HFFc6 (cell line): Measurements from ENCODE around the gene ZNF77. TPM values are rescaled to one million over a fixed set of nuclear protein-coding genes. Genes with fewer than 3 reads are reported as not detected.
A peak's percentile ranks its signal among the peaks of the same experiment; 100 is the strongest.
"Not testable (repeated sequence)": the region's sequence is repeated elsewhere in the genome, so short reads cannot be mapped to it uniquely, and the experiment has no call there.

Experiments used
- DNase-seq: peaks from one replicate; pipeline ENCODE4 v3.0.0-alpha.2; 2018
- H3K27ac Mint-ChIP-seq: 2 replicates; pipeline ENCODE4 v1.8.0; 2020; ENCODE audit warnings: mild to moderate bottlenecking, mixed read lengths
- H3K27me3 Mint-ChIP-seq: 2 replicates; pipeline ENCODE4 v1.8.0; 2021; ENCODE audit warnings: mild to moderate bottlenecking, moderate library complexity, mixed read lengths; ENCODE audit not compliant: insufficient read depth
- H3K36me3 Mint-ChIP-seq: 2 replicates; pipeline ENCODE4 v1.8.0; 2021; ENCODE audit warnings: low read depth, mixed read lengths
- H3K4me1 Mint-ChIP-seq: 2 replicates; pipeline ENCODE4 v1.8.0; 2020; ENCODE audit warnings: low read depth, mixed read lengths
- H3K4me3 Mint-ChIP-seq: 2 replicates; pipeline ENCODE4 v1.8.0; 2020; ENCODE audit warnings: mild to moderate bottlenecking, moderate library complexity, mixed read lengths
- H3K9me3 Mint-ChIP-seq: 2 replicates; pipeline ENCODE4 v1.8.0; 2020; ENCODE audit warnings: mild to moderate bottlenecking, mixed read lengths
- CTCF ChIP-seq: fragments of 200-600 bp; sonication (generic); IDR thresholded peaks from 2 replicates; pipeline ENCODE4 v1.5.0; 2021; ENCODE audit warnings: antibody characterized with exemption, mild to moderate bottlenecking
- total RNA-seq, 6 experiments: library from RNA; stranded (reverse); fragmentation: NEBNext Ultra II Directional; extraction: Animal tissue kit (Norgen Biotek cat#: 25700); gene quantifications; 2 replicates in 1 of 6; 3 replicates in 5 of 6; pipeline ENCODE4 v1.2.3, GENCODE V29; 2021

ZNF77 gene
- total RNA-seq, 6 experiments from 2014 or later = 1.7 to 2.6 (median 2.2) TPM

- no peak for TF ChIP-seq CTCF
- peak overlapping the region; percentile 97 for H3K27ac Mint-ChIP-seq
Measured at GRCh38 chr19:2945575-2946184, 909 bp upstream of the ZNF77 start.

DNA sequence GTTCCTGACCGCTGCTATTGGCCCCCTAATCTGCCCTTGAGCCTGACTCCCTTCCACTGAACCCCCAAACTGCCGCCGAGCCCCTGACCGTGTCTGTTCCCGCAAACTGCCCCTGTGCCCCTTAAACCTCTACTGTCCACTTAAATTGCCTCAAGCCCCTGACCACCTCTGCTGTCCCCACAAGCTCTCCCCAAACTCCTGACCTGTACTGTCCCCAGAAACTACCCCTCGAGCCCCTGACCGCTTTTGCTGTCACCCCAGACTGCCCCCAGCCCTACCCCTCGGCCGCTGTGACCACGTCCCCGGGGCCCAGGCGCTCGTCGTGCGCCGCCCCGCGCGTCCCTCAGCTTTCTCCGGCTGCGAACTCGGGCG, 382 bp downstream of the ZNF77 start:
- Mint-ChIP-seq H3K36me3 (peaks cover 10% of the 10 kb centered on the region), H3K4me3 (peak overlapping the region; percentile 95), H3K27ac (peak overlapping the region; percentile 56; the same call in 1 of the 2 replicates), H3K4me1 (peaks cover 7% of the 10 kb centered on the region), H3K27me3 (peaks cover 4% of the 10 kb centered on the region), H3K9me3 (no peaks in the 10 kb centered on the region)
- TF ChIP-seq CTCF = no peak
- DNase-seq = no peak

More at GRCh38 chr19:2945575-2946184, 909 bp upstream of the ZNF77 start:
- Mint-ChIP-seq H3K36me3 (peaks cover 18% of the 10 kb centered on the region), H3K27me3 (peaks cover 6% of the 10 kb centered on the region; the same call in 1 of the 2 replicates), H3K4me3 (peak overlapping the region; percentile 95), H3K4me1 (peaks cover 13% of the 10 kb centered on the region), H3K9me3 (no peaks in the 10 kb centered on the region)
- no peak for DNase-seq

GRCh38 chr19:2942928-2943640, 1.7 kb downstream of the ZNF77 start:
- H3K4me3 Mint-ChIP-seq = 0 out of 2 replicates have a peak overlapping the region, but pooled peaks have one; percentile 7
- peaks cover 17% of the 10 kb centered on the region for H3K36me3 Mint-ChIP-seq
- DNase-seq = no peak
- TF ChIP-seq CTCF = no peak
- no peaks in the 10 kb centered on the region for H3K9me3 Mint-ChIP-seq
- H3K27me3 Mint-ChIP-seq = peaks cover 5% of the 10 kb centered on the region
- H3K4me1 Mint-ChIP-seq = no peaks in the 10 kb centered on the region
- H3K27ac Mint-ChIP-seq = no peak overlapping the region

DNA sequence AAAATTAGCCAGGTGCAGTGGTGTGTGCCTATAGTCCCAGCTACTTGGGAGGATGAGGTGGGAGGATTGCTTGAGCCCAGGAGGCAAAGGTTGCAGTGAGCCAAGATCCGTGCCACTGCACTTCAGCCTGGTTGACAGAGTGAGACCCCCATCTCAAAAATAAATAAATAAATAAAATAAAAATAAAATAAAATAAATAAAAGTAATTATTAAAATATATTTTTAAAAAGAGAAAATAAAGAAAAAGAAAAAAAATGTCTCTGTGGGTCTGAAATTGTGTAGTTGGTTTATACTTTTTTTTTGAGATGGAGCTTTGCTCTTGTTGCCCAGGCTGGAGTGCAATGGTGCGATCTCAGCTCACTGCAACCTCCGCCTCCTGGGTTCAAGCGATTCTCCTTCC, 8.9 kb downstream of the ZNF77 start:
- H3K27me3 Mint-ChIP-seq, DNase-seq, H3K4me1 Mint-ChIP-seq, H3K27ac Mint-ChIP-seq, H3K4me3 Mint-ChIP-seq: not testable (repeated sequence)
- peaks cover 59% of the 10 kb centered on the region for H3K9me3 Mint-ChIP-seq
- peaks cover 69% of the 10 kb centered on the region for H3K36me3 Mint-ChIP-seq

- Mint-ChIP-seq H3K27me3 (no peaks in the 10 kb centered on the region; the same call in 1 of the 2 replicates), H3K4me1 (no peaks in the 10 kb centered on the region), H3K9me3 (peaks cover 70% of the 10 kb centered on the region), H3K4me3 (no peak overlapping the region), H3K36me3 (peaks cover 68% of the 10 kb centered on the region), H3K27ac (no peak overlapping the region)
- no peak for DNase-seq
- TF ChIP-seq CTCF = no peak
Measured at GRCh38 chr19:2933490-2933910, 11.3 kb downstream of the ZNF77 start.

- peaks cover 33% of the 10 kb centered on the region for H3K9me3 Mint-ChIP-seq
- H3K27ac Mint-ChIP-seq = no peak overlapping the region
- DNase-seq = no peak
- TF ChIP-seq CTCF = no peak
- H3K4me3 Mint-ChIP-seq = no peak overlapping the region
- peaks cover 7% of the 10 kb centered on the region; the same call in 1 of the 2 replicates for H3K4me1 Mint-ChIP-seq
- peaks cover 25% of the 10 kb centered on the region for H3K36me3 Mint-ChIP-seq
- H3K27me3 Mint-ChIP-seq = no peaks in the 10 kb centered on the region
Measured at GRCh38 chr19:2927032-2927430, 17.7 kb downstream of the ZNF77 start.
